Medulla oblongata (tissue), 1 donor: ENCODE results near the gene ACSS1.

ENCODE experiments used
- DNase-seq: peaks from one replicate; pipeline ENCODE4 v3.0.0-alpha.2; 2015; ENCODE audit errors: extremely low spot score

The ACSS1 gene

DNA sequence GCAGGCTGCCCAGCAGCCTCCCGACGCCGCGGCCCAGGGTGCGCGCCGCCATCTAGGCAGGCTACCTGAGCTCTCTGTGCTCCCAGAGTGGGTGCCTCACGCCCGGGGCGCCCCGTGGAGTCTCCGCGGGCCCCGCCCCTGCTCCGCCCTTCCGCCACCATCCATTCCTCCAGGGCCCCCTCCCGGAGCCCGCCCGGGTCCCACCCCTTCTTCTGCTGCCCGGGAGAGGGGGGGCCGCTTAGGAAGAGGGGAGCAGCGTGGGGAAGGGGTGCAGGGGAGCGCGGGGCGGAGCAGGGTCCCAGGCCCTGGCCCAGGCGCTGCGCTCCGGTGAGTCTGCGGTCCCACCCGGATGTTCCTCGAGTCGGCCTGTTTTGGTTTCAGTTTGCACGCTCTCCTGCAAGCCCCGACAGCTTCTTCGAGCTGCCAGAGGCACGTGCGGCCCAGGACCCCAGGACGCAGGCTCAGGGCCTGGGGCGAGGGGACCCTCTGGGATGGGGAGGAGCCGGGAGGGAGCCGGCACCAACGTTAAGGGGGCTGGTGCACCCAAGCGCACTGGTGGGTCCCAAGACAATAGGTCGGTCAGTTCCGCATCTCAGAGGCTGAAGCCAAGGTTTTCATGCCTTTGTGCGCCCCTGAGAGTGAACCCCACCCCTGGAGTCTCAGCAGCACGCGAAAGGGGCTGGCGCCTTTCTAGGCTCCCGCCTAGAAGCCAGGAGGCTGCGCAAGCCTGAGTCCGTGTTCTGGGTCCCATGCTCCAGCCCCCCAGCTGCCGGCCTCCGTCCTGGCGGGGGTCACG, at the start of gene ACSS1:
Gene ACSS1 (minus strand): TSS at position 89 of the 796 bp plus-strand sequence. CDS start 37 bp downstream, at position 52.
- DNase-seq: peak; percentile 69

GRCh38 chr20:25103526-25103925, 45.6 kb upstream of the ACSS1 start:
- no peak for DNase-seq

GRCh38 chr20:25100914-25101313, 43.0 kb upstream of the ACSS1 start:
- no peak for DNase-seq

GRCh38 chr20:25099601-25100140, 41.7 kb upstream of the ACSS1 start:
- no peak for DNase-seq

DNA sequence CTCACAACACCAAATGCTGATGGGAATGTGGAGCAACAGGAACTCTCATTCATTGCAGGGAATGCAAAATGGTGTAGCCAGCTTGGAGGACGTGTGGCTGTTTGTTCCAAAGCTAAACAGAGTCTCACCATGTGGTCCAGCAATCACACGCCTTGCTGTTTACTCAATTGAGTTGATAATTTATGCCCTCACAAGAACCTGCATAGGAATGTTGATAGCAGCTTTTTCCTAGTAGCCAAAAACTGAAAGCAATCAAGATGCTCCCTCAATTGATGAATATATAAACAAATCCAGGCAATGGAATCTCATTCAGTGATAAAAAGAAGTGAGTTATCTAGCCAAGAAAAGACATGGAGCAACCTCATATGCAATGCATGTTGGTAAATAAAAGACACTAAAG, 39.6 kb upstream of the ACSS1 start:
- no peak for DNase-seq

DNA sequence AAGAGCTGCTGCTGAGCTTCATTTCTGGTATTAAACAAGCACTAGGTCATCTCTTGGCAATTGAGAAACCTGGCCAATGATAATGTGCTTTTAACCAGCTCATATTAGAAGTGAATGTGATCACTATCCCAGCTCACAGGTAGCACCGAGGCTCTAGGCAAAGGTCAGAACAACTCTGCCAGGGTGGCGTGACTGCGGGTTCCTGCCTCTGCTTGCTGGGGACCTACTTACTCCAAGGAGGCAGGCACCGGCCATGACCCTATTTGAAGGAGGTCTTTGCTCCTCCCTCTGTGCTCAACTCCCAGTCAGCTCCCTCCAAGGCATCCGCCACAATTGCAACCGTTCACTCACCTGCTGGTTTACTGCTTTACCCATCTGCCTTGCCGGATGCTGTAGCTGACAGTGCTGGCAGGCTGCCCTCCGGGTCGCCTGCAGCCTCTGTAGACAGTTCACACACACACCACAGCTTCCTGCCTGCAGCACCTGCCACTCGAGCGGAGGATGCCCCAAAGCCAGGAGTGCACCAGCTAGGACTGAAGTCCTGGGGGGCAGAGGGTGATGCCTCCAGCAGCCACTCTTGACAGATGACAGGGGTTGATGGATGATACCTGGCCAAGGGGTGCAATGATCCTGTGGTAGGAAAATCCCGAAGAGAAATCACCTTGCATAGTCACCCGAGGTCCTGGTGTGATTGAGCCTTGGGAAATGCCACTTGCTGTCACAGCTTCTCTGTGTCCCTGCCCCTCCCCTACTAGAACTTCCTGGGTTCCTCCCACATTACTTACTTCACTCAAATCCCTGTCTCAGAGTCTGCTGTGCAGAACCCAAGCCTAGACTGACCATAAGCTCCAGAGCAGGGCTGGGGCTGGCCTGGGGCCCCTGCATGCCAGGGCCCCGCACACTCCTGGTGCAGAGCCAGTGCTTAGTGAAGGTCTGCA, 32.8 kb upstream of the ACSS1 start:
- no peak for DNase-seq

- no peak for DNase-seq
Measured at GRCh38 chr20:25089662-25090061, 31.7 kb upstream of the ACSS1 start.

DNA sequence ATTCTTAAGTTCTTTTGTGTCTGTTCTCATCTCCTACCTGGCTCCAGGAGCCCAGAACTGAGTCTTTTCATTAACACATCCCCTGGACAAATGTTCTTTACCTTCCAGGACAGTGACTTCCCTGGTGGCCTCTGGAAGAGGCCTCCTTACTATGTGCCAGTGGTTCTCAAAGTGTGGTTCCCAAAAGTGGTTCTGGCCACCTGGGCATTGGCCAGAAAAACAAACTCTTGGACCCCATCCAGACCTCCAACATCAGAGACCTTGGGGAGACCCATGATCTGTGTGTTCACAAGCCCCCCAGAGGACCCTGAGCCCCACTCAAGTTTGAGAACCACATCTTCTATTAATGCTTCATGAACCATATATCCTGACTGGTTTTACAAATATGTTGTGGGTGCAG, 31.2 kb upstream of the ACSS1 start:
- no peak for DNase-seq

- no peak for DNase-seq
Measured at GRCh38 chr20:25088267-25088666, 30.3 kb upstream of the ACSS1 start.

- DNase-seq: no peak
Measured at GRCh38 chr20:25087186-25087929, 29.4 kb upstream of the ACSS1 start.

- DNase-seq: no peak
Measured at GRCh38 chr20:25085756-25086495, 28.0 kb upstream of the ACSS1 start.

DNA sequence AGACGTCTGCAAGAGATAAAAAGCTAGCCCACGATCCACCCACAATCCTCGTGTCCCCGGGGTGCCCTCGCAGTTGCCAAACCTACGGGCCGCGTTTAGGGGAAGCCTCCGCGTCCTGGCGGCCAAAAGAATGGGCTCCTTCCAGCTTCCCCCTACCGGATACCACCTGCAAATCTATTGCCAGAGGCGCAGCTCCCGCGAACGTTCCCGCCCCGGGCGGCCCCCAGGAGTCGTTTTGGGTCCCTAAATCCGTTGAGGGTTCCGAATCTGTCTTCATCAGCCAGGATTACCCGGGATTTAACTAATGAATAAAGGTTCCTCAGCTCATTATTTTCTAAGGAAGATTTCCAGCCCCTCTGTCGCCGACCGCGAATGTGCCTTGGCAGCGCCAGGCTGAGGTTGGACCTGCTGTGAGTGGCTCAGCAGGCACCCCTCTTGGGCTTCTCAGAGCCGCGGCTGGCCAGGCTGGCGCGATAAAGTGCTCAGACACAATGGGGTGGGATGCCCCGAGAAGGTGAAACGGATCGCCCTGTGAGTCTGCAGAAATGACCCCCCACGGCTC, 26.8 kb upstream of the ACSS1 start:
- DNase-seq: no peak

DNA sequence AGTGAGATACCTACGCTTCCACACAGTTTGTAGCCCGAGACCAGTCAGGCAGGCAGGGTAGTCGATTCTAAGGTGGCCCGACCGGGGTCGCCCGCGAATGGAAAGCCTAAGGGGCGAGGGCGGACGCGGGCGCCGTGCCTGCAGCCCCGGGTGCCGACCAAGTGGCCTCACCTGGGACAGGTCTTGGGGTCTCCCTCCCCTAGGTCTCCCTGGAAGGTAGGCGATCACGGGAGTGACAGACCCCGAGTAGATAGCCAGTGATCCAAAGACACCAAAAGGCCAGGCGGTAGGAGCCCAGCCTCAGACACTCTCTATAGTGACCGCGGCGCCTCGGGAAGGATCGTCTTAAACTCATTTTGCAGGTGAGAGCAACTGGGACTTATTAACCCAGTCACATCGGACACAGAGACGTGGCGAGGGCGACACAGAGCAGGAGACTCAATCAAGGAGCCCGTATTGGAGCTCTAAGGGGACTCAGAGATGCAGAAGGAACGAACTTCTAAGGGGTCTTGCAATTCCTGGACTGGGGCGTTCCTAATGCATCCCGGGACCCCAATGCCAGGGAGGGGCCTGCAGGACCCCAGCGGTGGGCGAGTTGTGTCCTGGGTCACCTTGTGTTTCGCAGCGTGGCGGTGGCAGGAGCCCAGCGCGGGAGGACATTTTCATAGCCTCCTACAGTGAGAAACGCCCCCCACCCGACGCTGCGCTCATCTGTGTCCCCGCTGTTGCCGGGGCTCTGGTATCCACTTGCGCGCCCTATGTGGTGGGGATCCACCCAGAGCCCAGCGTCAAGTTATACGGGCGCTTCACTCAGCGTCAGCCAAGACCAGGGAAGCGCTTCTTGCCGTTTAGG, 26.1 kb upstream of the ACSS1 start:
- no peak for DNase-seq

DNA sequence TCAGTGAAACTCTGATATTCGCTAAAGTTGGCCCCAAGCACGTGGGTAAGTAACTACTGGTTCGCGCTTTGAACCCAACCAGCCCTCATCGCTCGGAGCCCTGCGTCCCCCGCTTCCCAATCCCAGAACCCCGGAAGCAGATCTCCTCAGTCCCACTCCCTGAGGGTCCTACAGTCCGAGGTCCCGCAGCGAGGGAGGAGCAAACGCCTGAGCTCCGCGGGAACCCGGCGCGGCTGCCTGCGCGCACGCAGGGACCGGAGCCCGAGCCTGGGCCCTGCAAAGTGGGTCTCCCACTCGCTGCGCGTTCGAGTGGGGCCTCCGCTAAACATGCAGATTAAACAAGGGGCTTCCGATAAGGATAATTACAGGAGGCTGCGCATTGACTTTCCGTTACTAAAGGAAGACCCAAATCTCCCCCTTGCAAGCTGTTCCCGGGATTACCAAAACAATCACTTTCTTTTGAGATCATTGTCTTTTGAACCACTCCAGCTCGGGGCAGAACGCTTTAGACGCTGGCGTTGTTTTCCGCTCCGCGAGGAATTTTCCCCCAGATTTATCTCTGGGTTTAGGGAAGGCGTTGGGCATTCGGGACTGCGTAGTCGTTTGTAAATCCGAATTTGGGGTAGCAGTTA, 25.3 kb upstream of the ACSS1 start:
- DNase-seq: no peak

DNA sequence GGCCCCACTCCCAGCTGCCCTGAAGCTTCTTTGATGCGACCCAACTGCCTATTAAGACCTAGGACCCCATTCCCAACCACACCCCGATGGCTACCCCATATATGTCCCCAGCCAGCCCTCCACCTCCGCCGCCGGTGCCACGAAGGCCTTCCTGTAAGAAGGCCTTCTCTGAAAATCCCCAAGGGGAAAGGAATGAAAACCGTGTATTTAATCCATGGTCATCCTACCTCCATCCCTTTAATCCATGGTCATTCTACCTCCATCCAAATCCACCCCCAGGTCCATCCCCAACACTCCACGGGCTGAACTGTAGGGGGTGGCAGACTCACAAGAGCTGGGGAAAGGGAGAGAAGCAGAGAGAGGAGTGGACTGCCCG, 24.5 kb upstream of the ACSS1 start:
- no peak for DNase-seq

DNA sequence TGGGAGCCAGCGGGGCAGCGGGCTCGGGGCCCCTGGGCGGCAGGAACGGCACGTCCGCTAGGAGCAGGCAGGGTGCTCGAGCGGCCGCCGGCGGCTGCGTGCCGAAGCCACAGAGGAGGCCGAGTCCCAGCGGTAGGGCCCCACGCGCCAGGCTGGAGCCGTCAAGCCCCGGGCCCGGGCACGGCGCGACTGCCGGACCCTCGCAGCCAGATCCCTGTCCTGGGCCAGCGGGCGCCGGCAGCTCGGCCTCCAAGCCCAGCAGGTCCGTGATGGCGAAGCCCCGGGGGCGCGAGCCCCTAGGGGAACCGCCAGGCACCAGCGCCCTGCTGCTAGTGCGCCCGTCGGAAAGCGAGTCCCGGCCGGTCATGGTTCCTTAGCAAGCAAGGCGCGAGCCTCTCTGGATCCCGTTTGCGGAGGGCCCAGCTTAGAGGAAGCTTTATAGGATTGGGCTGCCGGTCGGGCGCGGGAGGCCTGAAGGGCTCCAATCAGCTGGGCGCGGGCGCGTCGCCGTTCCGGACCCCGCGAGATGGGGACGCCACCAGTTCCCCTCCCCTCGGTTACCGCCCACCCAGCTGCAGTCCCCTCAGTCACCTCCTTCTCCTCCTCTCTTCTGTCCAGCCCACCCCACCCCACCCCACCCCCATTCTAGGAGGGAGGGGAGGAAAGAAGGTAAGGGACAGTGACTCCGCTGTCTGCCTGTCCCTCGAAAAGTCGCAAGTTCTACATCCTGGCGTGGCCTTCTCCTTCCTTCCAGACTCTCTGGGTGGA, 24.0 kb upstream of the ACSS1 start, which contains the start of gene VSX1:
Gene VSX1 (minus strand): TSS at position 412 of the 768 bp plus-strand sequence. CDS start 45 bp downstream, at position 367.
- DNase-seq: no peak

- no peak for DNase-seq
Measured at GRCh38 chr20:25081065-25081729, 23.3 kb upstream of the ACSS1 start.

- no peak for DNase-seq
Measured at GRCh38 chr20:25079171-25079570, 21.2 kb upstream of the ACSS1 start.
